WERI-Rb-1 (cell line): ENCODE results near the gene RAB20.

Experiments
- DNase-seq: peaks from one replicate; pipeline ENCODE4 v3.0.0-alpha.2; 2020
- H3K27ac ChIP-seq: fragments of 250-450 bp; sonication (Bioruptor Pico); 2 replicates; pipeline ENCODE4 v1.5.1; 2020; ENCODE audit warnings: mild to moderate bottlenecking, moderate library complexity
- H3K27me3 ChIP-seq: fragments of 250-450 bp; sonication (Bioruptor Pico); 2 replicates; pipeline ENCODE4 v1.5.1; 2021; ENCODE audit warnings: mild to moderate bottlenecking, low read depth, moderate library complexity; ENCODE audit not compliant: insufficient read depth, severe bottlenecking
- H3K36me3 ChIP-seq: fragments of 250-450 bp; sonication (Bioruptor Pico); 2 replicates; pipeline ENCODE4 v1.5.1; 2020; ENCODE audit warnings: mild to moderate bottlenecking, moderate library complexity
- H3K4me3 ChIP-seq: 2 replicates; pipeline ENCODE4 v1.5.1; 2011; ENCODE audit warnings: low read depth, mild to moderate bottlenecking, control low read depth, low read length
- H3K9me3 ChIP-seq: fragments of 250-450 bp; sonication (Bioruptor Pico); 2 replicates; pipeline ENCODE4 v1.5.1; 2021; ENCODE audit warnings: mild to moderate bottlenecking, moderate library complexity; ENCODE audit not compliant: severe bottlenecking
- TF ChIP-seq, protein P1 (sequence below): IDR thresholded peaks from 2 replicates; pipeline ENCODE4 v1.5.1; 2011; ENCODE audit warnings: low read depth, mild to moderate bottlenecking, control low read depth, inconsistent platforms, low read length

RAB20 gene

DNA sequence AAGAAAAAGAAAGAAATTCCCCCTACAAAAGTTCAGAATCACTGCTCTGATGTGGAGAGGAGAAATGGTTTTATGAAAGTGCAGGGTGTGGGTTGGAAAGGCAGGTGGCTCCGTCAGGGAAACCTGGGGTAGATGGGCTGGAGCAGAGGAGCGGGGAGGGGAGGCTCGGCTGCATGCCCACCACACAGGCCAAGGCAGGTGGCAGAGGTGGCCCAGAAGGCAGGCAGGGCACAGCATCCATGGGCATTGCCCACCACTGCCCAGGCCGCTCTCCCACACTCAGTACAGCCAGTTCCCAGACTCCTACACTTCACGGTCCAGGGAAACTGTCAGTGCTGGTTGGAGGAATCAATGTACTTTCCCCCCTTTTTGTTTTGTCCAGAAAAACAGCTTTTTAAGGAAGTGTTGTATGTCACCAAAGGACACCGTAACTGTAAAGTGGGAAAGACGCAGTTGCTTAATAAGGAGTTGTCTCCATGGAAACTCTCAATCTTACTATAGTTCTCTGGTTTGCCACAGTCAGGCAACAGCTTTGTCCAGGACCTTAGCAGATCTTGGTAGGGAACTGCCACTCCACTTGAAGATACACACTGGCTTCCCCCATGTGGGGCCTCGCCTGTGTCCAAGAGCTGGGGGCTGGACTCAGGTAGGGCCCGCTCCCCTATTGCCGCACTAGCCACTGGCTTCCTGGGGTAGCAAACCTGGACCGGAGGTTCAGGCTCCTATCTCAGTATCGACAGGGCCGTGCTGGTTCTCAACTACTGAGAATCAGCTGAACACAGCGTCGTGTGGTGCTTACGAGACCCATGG is 82.9 kb downstream of the RAB20 start:
- Histone ChIP-seq H3K9me3 (no peaks in the 10 kb centered on the region), H3K27me3 (no peaks in the 10 kb centered on the region), H3K27ac (no peak overlapping the region), H3K36me3 (peaks cover 11% of the 10 kb centered on the region), H3K4me3 (no peak overlapping the region)
- DNase-seq, result no peak
- TF ChIP-seq, protein P1, sequence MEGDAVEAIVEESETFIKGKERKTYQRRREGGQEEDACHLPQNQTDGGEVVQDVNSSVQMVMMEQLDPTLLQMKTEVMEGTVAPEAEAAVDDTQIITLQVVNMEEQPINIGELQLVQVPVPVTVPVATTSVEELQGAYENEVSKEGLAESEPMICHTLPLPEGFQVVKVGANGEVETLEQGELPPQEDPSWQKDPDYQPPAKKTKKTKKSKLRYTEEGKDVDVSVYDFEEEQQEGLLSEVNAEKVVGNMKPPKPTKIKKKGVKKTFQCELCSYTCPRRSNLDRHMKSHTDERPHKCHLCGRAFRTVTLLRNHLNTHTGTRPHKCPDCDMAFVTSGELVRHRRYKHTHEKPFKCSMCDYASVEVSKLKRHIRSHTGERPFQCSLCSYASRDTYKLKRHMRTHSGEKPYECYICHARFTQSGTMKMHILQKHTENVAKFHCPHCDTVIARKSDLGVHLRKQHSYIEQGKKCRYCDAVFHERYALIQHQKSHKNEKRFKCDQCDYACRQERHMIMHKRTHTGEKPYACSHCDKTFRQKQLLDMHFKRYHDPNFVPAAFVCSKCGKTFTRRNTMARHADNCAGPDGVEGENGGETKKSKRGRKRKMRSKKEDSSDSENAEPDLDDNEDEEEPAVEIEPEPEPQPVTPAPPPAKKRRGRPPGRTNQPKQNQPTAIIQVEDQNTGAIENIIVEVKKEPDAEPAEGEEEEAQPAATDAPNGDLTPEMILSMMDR, result no peak

DNA sequence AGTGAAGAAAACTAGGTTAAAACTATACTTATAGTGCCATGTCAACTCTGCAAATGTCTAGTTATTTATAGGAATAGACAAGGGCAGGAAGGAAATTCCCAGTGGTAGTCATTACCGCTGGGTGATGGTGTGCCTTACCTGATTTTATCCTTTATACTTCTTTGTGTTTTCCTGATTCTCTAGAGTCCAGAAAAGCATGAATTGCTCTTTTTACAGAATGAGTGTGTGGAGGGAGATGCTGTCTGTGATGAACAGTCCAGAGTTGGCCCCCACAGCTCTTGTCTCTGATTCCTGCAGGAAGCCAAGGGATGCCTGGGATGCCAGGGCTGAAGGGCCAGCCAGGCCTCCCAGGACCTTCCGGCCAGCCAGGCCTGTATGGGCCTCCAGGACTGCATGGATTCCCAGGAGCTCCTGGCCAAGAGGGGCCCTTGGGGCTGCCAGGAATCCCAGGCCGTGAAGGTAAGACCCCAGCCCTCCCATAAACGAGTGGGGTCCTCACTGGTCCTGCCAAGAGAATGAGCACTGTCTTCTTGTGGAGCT is 83.7 kb downstream of the RAB20 start:
- DNase-seq, result no peak

DNA sequence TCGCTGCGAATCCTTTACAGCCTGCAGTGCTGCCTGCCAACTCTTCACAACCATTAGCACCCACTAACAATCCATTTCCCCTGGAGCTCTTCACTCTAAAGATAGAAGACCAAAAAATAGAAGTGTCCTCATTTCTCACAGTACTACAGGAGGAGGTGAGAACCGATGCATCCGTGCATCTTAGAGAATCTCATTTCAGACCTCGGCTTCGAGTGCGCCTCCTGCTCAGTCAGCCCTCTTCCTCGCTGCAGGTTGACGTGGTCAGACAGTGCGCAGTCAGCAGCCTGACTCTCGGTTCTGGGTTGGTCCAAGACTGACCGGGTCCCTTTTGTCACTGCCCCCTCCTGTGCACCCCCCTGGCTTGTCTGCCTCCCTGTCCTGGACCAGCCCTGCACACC is 85.3 kb downstream of the RAB20 start:
- peaks cover 4% of the 10 kb centered on the region for H3K36me3 ChIP-seq

More for the DNA sequence above, 83.7 kb downstream of the RAB20 start:
- H3K9me3 ChIP-seq, result no peaks in the 10 kb centered on the region
- no peak overlapping the region for H3K27ac ChIP-seq
- TF ChIP-seq, protein P1, result no peak
- no peak overlapping the region for H3K4me3 ChIP-seq
- H3K36me3 ChIP-seq, result peaks cover 6% of the 10 kb centered on the region
- H3K27me3 ChIP-seq, result no peaks in the 10 kb centered on the region

DNA sequence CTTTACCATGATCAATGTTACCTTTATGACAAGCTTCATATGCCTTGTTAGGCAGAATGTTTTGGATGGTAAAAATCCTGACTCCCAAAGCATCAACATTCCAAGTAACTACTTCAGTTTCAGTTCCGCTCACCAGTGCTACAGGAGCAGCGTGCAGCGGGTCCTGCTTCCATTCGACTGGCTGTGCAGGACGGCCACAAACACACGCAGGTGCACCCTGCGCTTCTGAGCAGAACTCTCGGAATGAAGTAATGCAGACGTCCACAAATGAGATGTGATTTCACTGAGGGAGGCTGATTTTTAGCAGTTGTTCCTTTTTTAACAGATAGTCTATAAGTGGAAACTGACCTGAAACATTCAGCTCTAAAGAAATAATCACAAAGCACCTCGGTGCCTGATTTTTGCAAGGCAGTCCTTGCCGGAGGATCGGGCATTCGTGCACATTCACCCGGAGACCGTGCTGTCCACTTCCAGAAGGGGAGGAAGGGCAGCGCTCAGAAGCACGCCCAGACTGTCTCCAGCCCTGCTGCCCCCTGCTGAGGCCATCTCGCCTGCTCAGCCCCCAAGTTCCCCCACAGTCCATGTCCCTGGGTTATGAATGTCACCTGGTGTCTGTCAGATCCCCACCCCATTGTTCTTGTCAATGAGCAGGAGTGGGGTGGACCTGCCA is 85.8 kb downstream of the RAB20 start:
- Histone ChIP-seq H3K4me3 (no peak overlapping the region), H3K27ac (no peak overlapping the region), H3K27me3 (peaks cover 3% of the 10 kb centered on the region), H3K9me3 (no peaks in the 10 kb centered on the region), H3K36me3 (peaks cover 4% of the 10 kb centered on the region)
- TF ChIP-seq, protein P1, result no peak
- no peak for DNase-seq

More for the DNA sequence above, 85.3 kb downstream of the RAB20 start:
- DNase-seq, result no peak
- Histone ChIP-seq H3K27me3 (no peaks in the 10 kb centered on the region), H3K9me3 (no peaks in the 10 kb centered on the region), H3K4me3 (no peak overlapping the region), H3K27ac (no peak overlapping the region)
- TF ChIP-seq, protein P1, result no peak

DNA sequence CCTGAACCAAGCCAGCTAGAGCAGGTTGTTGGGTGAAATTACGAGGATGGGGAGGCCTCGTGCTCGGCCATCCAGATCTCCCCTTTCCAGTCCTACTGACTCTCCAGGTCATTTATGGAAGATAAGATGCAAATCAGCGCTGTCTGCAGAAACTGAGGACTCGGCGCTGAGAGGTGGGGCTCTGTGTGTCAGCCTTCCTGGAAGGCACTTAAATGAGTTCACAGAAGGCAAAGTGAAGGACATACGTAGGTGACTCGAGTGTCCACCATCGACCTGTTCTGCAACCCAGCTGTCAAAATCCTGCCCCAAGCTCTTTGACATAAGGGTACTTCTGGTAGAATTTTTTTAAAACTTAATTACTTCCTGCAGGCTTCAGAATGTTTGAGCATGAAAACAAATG is 86.4 kb downstream of the RAB20 start:
- Histone ChIP-seq H3K36me3 (peaks cover 4% of the 10 kb centered on the region), H3K4me3 (no peak overlapping the region), H3K27ac (no peak overlapping the region), H3K27me3 (peaks cover 4% of the 10 kb centered on the region), H3K9me3 (no peaks in the 10 kb centered on the region)
- TF ChIP-seq, protein P1, result no peak
- no peak for DNase-seq
